Embryonic facial prominence (tissue), 1 donor: ENCODE results near the gene SPPL2C.

ENCODE experiments used
- DNase-seq: peaks from one replicate; pipeline ENCODE4 v3.0.0-alpha.2; 2016; ENCODE audit errors: extremely low spot score

SPPL2C gene

GRCh38 chr17:45828171-45828570 lies 16.5 kb upstream of the SPPL2C start:
- no peak for DNase-seq

- no peak for DNase-seq
Measured at GRCh38 chr17:45828582-45829133, 16.0 kb upstream of the SPPL2C start.

GRCh38 chr17:45833920-45834319 lies 10.8 kb upstream of the SPPL2C start:
- DNase-seq, result no peak

GRCh38 chr17:45834471-45835396 lies 9.9 kb upstream of the SPPL2C start:
- no peak for DNase-seq

- DNase-seq, result no peak
Measured at GRCh38 chr17:45835481-45835880, 9.2 kb upstream of the SPPL2C start.

GRCh38 chr17:45836047-45837044 lies 8.3 kb upstream of the SPPL2C start:
- DNase-seq, result no peak

- no peak for DNase-seq
Measured at GRCh38 chr17:45837187-45837586, 7.5 kb upstream of the SPPL2C start.

GRCh38 chr17:45837603-45838002 lies 7.1 kb upstream of the SPPL2C start:
- DNase-seq, result no peak

GRCh38 chr17:45838751-45839295 lies 5.9 kb upstream of the SPPL2C start:
- no peak for DNase-seq

- DNase-seq, result no peak
Measured at GRCh38 chr17:45839442-45839841, 5.2 kb upstream of the SPPL2C start.

- no peak for DNase-seq
Measured at GRCh38 chr17:45841186-45841585, 3.5 kb upstream of the SPPL2C start.

GRCh38 chr17:45841883-45842525 lies 2.7 kb upstream of the SPPL2C start:
- no peak for DNase-seq

GRCh38 chr17:45843722-45844121 lies 959 bp upstream of the SPPL2C start:
- no peak for DNase-seq

GRCh38 chr17:45845376-45846185 lies 900 bp downstream of the SPPL2C start:
- DNase-seq, result no peak

- DNase-seq, result no peak
Measured at GRCh38 chr17:45846223-45846622, 1.5 kb downstream of the SPPL2C start.

- no peak for DNase-seq
Measured at GRCh38 chr17:45846646-45847045, 2.0 kb downstream of the SPPL2C start.

GRCh38 chr17:45847101-45847500 lies 2.4 kb downstream of the SPPL2C start:
- DNase-seq, result no peak

- DNase-seq, result no peak
Measured at GRCh38 chr17:45847747-45848146, 3.1 kb downstream of the SPPL2C start.

- no peak for DNase-seq
Measured at GRCh38 chr17:45848405-45848804, 3.7 kb downstream of the SPPL2C start.

GRCh38 chr17:45848868-45849535 lies 4.3 kb downstream of the SPPL2C start:
- DNase-seq, result no peak
